Ectodermal cell (in vitro differentiated cells): ENCODE results near the gene IP6K2.
"Not testable (repeated sequence)": the region's sequence is repeated elsewhere in the genome, so short reads cannot be mapped to it uniquely, and the experiment has no call there.

Experiments used
- H3K27ac ChIP-seq: 2 replicates; pipeline ENCODE4 v1.7.0; 2013; ENCODE audit warnings: mild to moderate bottlenecking, low read depth, low read length; ENCODE audit not compliant: insufficient read depth, poor library complexity, severe bottlenecking
- H3K27me3 ChIP-seq: 2 replicates; pipeline ENCODE4 v1.7.0; 2013; ENCODE audit warnings: mild to moderate bottlenecking, low read length; ENCODE audit not compliant: insufficient read depth, control insufficient read depth, poor library complexity, severe bottlenecking
- H3K36me3 ChIP-seq: one replicate; pipeline ENCODE4 v1.7.0; 2013; ENCODE audit warnings: low read length; ENCODE audit not compliant: control insufficient read depth, insufficient read depth
- H3K4me1 ChIP-seq: one replicate; pipeline ENCODE4 v1.7.0; 2013; ENCODE audit warnings: low read length; ENCODE audit not compliant: control insufficient read depth, insufficient read depth
- H3K4me3 ChIP-seq: 2 replicates; pipeline ENCODE4 v1.7.0; 2013; ENCODE audit warnings: low read depth, low read length, control low read depth; ENCODE audit not compliant: insufficient read depth
- H3K9me3 ChIP-seq: 2 replicates; pipeline ENCODE4 v1.7.0; 2013; ENCODE audit warnings: mild to moderate bottlenecking, low read length, moderate library complexity; ENCODE audit not compliant: control insufficient read depth
- WGBS, 2 experiments: methylation state at CpG; one replicate each; pipeline ENCODE4 v1.1.7; 2013; ENCODE audit warnings: missing lambda C conversion rate in 2 of 2; 5-methylcytosine and 5-hydroxymethylcytosine counted together

The IP6K2 gene

GRCh38 chr3:48733752-48734518, 16.9 kb upstream of the IP6K2 start:
- H3K4me3 ChIP-seq, H3K4me1 ChIP-seq, H3K27me3 ChIP-seq, H3K9me3 ChIP-seq, H3K36me3 ChIP-seq, H3K27ac ChIP-seq: not testable (repeated sequence)
- WGBS, 2 experiments = 94 to 96% methylated on average over 19 to 35 of the region's 53 CpGs

- Histone ChIP-seq H3K4me1 (no peaks in the 10 kb centered on the region), H3K4me3 (no peak overlapping the region), H3K27me3 (no peaks in the 10 kb centered on the region), H3K36me3 (no peaks in the 10 kb centered on the region), H3K9me3 (no peaks in the 10 kb centered on the region), H3K27ac (no peak overlapping the region)
- WGBS, 2 experiments = 93 to 97% methylated on average over 8 of the region's 8 CpGs
Measured at GRCh38 chr3:48727511-48727910, 10.5 kb upstream of the IP6K2 start.

GRCh38 chr3:48725185-48725855, 8.3 kb upstream of the IP6K2 start:
- 94 to 95% methylated on average over 8 of the region's 8 CpGs for WGBS, 2 experiments
- not testable (repeated sequence) for H3K4me1 ChIP-seq, H3K4me3 ChIP-seq, H3K9me3 ChIP-seq, H3K27me3 ChIP-seq, H3K27ac ChIP-seq, H3K36me3 ChIP-seq

GRCh38 chr3:48723725-48724124, 6.7 kb upstream of the IP6K2 start:
- Histone ChIP-seq H3K9me3 (no peaks in the 10 kb centered on the region), H3K36me3 (no peaks in the 10 kb centered on the region), H3K4me3 (no peak overlapping the region), H3K27me3 (no peaks in the 10 kb centered on the region), H3K27ac (no peak overlapping the region), H3K4me1 (no peaks in the 10 kb centered on the region)
- 90 to 91% methylated on average over 7 of the region's 7 CpGs for WGBS, 2 experiments

- 93 to 96% methylated on average over 3 of the region's 3 CpGs for WGBS, 2 experiments
- not testable (repeated sequence) for H3K36me3 ChIP-seq, H3K27ac ChIP-seq
Measured at GRCh38 chr3:48723293-48723692, 6.3 kb upstream of the IP6K2 start.

GRCh38 chr3:48716508-48716981, 476 bp downstream of the IP6K2 start:
- peak overlapping the region; percentile 85 for H3K4me3 ChIP-seq
- H3K27me3 ChIP-seq = no peaks in the 10 kb centered on the region
- peaks cover 14% of the 10 kb centered on the region for H3K4me1 ChIP-seq
- H3K36me3 ChIP-seq = peaks cover 16% of the 10 kb centered on the region
- 0% methylated on average over 16 of the region's 16 CpGs for WGBS, 2 experiments
- no peaks in the 10 kb centered on the region for H3K9me3 ChIP-seq
- H3K27ac ChIP-seq = peak overlapping the region; percentile 94

More at GRCh38 chr3:48723293-48723692, 6.3 kb upstream of the IP6K2 start:
- H3K27me3 ChIP-seq, H3K4me3 ChIP-seq, H3K9me3 ChIP-seq, H3K4me1 ChIP-seq: not testable (repeated sequence)

- H3K36me3 ChIP-seq = peaks cover 19% of the 10 kb centered on the region
- no peaks in the 10 kb centered on the region for H3K9me3 ChIP-seq
- peaks cover 14% of the 10 kb centered on the region for H3K4me1 ChIP-seq
- H3K27me3 ChIP-seq = no peaks in the 10 kb centered on the region
- H3K27ac ChIP-seq = no peak overlapping the region
- peak overlapping the region; percentile 85 for H3K4me3 ChIP-seq
Measured at GRCh38 chr3:48715174-48715800, 1.7 kb downstream of the IP6K2 start.

GRCh38 chr3:48711727-48712126, 5.3 kb downstream of the IP6K2 start:
- WGBS, 2 experiments = 90 to 93% methylated on average over 2 of the region's 2 CpGs
- Histone ChIP-seq H3K4me3 (no peak overlapping the region), H3K27ac (no peak overlapping the region), H3K4me1 (peaks cover 14% of the 10 kb centered on the region), H3K36me3 (peaks cover 33% of the 10 kb centered on the region), H3K9me3 (no peaks in the 10 kb centered on the region), H3K27me3 (no peaks in the 10 kb centered on the region)

- Histone ChIP-seq H3K27me3 (no peaks in the 10 kb centered on the region), H3K4me3 (no peak overlapping the region), H3K9me3 (no peaks in the 10 kb centered on the region), H3K4me1 (peaks cover under 1% of the 10 kb centered on the region), H3K36me3 (peaks cover 42% of the 10 kb centered on the region), H3K27ac (no peak overlapping the region)
- 94% methylated on average over 7 of the region's 7 CpGs for WGBS, 2 experiments
Measured at GRCh38 chr3:48709051-48709461, 8.0 kb downstream of the IP6K2 start.

GRCh38 chr3:48708481-48708889, 8.5 kb downstream of the IP6K2 start:
- Histone ChIP-seq H3K4me1 (no peaks in the 10 kb centered on the region), H3K9me3 (no peaks in the 10 kb centered on the region), H3K27me3 (no peaks in the 10 kb centered on the region), H3K27ac (no peak overlapping the region), H3K4me3 (no peak overlapping the region), H3K36me3 (peaks cover 40% of the 10 kb centered on the region)
- WGBS, 2 experiments = 85 to 88% methylated on average over 2 of the region's 2 CpGs
